PC-3 (cell line): ENCODE measurements around the gene SRSF7. TPM values are rescaled to one million over a fixed set of nuclear protein-coding genes. Genes with fewer than 3 reads are reported as not detected.
A peak's percentile ranks its signal among the peaks of the same experiment; 100 is the strongest.

Experiments used
- ATAC-seq: fragments of 200-7000 bp; cut with Tn5 transposase; 2 replicates; pipeline ENCODE4 v1.9.1; 2020; ENCODE audit warnings: mild to moderate bottlenecking, moderate library complexity
- BruUV-seq: library from RNA; stranded (reverse); fragments of 400-500 nt; replicated peaks from 2 replicates; lab custom pipeline; 2021; lab: Mats Ljungman, UMichigan
- CTCF ChIA-PET: fragments of 300-600 bp; sonication (Branson Sonifier 250); formaldehyde crosslinking; loops from one replicate; lab custom pipeline; 2022; ENCODE audit warnings: antibody characterized with exemption; lab: Charles Lee
- POLR2A ChIA-PET: fragments of 300-600 bp; sonication (Branson Sonifier 250); formaldehyde crosslinking; loops from one replicate; lab custom pipeline; 2022; ENCODE audit warnings: antibody characterized with exemption; ENCODE audit not compliant: unreplicated experiment; lab: Charles Lee
- DNase-seq: peaks from one replicate; pipeline ENCODE4 v3.0.0-alpha.2; 2015
- H2AFZ ChIP-seq: fragments of 300-600 bp; sonication (generic); 2 replicates; pipeline ENCODE4 v1.6.0; 2016; ENCODE audit warnings: antibody characterized with exemption, low read length
- H3F3A ChIP-seq: fragments of 300-600 bp; sonication (generic); one replicate; pipeline ENCODE4 v1.6.0; 2017; ENCODE audit warnings: antibody characterized with exemption, low read length, control low read depth, mild to moderate bottlenecking; ENCODE audit not compliant: unreplicated experiment
- H3K27ac ChIP-seq: fragments of 300-600 bp; sonication (generic); 2 replicates; pipeline ENCODE4 v1.5.1; 2016; ENCODE audit warnings: mild to moderate bottlenecking, low read length
- H3K27me3 ChIP-seq: fragments of 300-600 bp; sonication (generic); 2 replicates; pipeline ENCODE4 v1.6.1; 2016; ENCODE audit warnings: low read length, mixed read lengths
- H3K36me3 ChIP-seq: fragments of 300-600 bp; sonication (generic); 2 replicates; pipeline ENCODE4 v1.6.1; 2016; ENCODE audit warnings: low read depth, mixed run types, low read length, mixed read lengths
- H3K4me1 ChIP-seq: fragments of 300-600 bp; sonication (generic); 2 replicates; pipeline ENCODE4 v1.5.1; 2016; ENCODE audit warnings: low read length; ENCODE audit not compliant: insufficient read depth
- H3K4me2 ChIP-seq: fragments of 300-600 bp; sonication (generic); 2 replicates; pipeline ENCODE4 v1.6.0; 2016; ENCODE audit warnings: low read length
- H3K4me3 ChIP-seq: fragments of 300-600 bp; sonication (generic); 2 replicates; pipeline ENCODE4 v1.5.1; 2016; ENCODE audit warnings: mild to moderate bottlenecking, low read length, mixed read lengths
- H3K79me2 ChIP-seq: fragments of 300-600 bp; sonication (generic); 2 replicates; pipeline ENCODE4 v1.6.1; 2017; ENCODE audit warnings: low read length, mixed read lengths
- H3K9ac ChIP-seq: fragments of 300-600 bp; sonication (generic); 2 replicates; pipeline ENCODE4 v1.6.0; 2016; ENCODE audit warnings: mild to moderate bottlenecking, low read length
- H3K9me2 ChIP-seq: fragments of 300-600 bp; sonication (generic); replicated peaks from 2 replicates; pipeline ENCODE4 v1.6.1; 2016; ENCODE audit warnings: mixed run types, low read length, mixed read lengths
- H3K9me3 ChIP-seq: fragments of 300-600 bp; sonication (generic); 2 replicates; pipeline ENCODE4 v1.6.1; 2016; ENCODE audit warnings: low read length, mixed read lengths
- H4K20me1 ChIP-seq: fragments of 300-600 bp; sonication (generic); 2 replicates; pipeline ENCODE4 v1.6.1; 2016; ENCODE audit warnings: low read length, mixed read lengths
- CTCF ChIP-seq: fragments of 300-600 bp; sonication (generic); conservative IDR thresholded peaks from 2 replicates; pipeline ENCODE4 v1.5.1; 2017; ENCODE audit warnings: antibody characterized with exemption, low read depth, mild to moderate bottlenecking, low read length
- EZH2 ChIP-seq: fragments of 300-600 bp; sonication (generic); IDR thresholded peaks from one replicate; pipeline ENCODE4 v1.6.1; 2017; ENCODE audit warnings: antibody characterized with exemption, mild to moderate bottlenecking, low read length; ENCODE audit not compliant: unreplicated experiment
- EZH2phosphoT487 ChIP-seq: fragments of 300-600 bp; sonication (generic); IDR thresholded peaks from 2 replicates; pipeline ENCODE4 v1.6.1; 2018; ENCODE audit warnings: mild to moderate bottlenecking, antibody characterized with exemption, low read length, borderline replicate concordance
- intact Hi-C: fragments of 100-400 bp; cut with micrococcal nuclease; formaldehyde crosslinking; loops from 2 replicates; pipeline ENCODE4 v1.9.0; 2023
- total RNA-seq: library from RNA; depleted of rRNA; stranded (reverse); fragments of >200 nt; gene quantifications from 2 replicates; pipeline ENCODE4 v1.2.3, GENCODE V29; 2014

The SRSF7 gene
- total RNA-seq, 1 experiment from 2014 or later = 160 TPM

GRCh38 chr2:38783586-38783985, 32.4 kb upstream of the SRSF7 start:
- no peaks in the 10 kb centered on the region for H4K20me1 ChIP-seq
- intact Hi-C loops = loop anchor here (1.0 kb wide), 1 partner anchor 18 kb away; no protein-coding TSS in a partner anchor
- H3F3A ChIP-seq = no peaks in the 10 kb centered on the region
- no peak for ATAC-seq
- CTCF ChIA-PET = no interaction called here
- H3K79me2 ChIP-seq = peaks cover 8% of the 10 kb centered on the region
- no peak overlapping the region for H2AFZ ChIP-seq
- H3K4me3 ChIP-seq = no peak overlapping the region
- H3K4me1 ChIP-seq = peaks cover 7% of the 10 kb centered on the region; the same call in 1 of the 2 replicates
- H3K27me3 ChIP-seq = no peaks in the 10 kb centered on the region
- H3K36me3 ChIP-seq = no peaks in the 10 kb centered on the region
- H3K9ac ChIP-seq = no peak overlapping the region
- POLR2A ChIA-PET = no interaction called here
- no peak overlapping the region for H3K4me2 ChIP-seq
- no peaks in the 10 kb centered on the region for H3K9me2 ChIP-seq
- no peak overlapping the region for H3K27ac ChIP-seq
- DNase-seq = no peak
- no peaks in the 10 kb centered on the region for H3K9me3 ChIP-seq
- no TSS peak for BruUV-seq
- TF ChIP-seq CTCF = no peak
- TF ChIP-seq EZH2phosphoT487 = no peak
- no peak for TF ChIP-seq EZH2

- no peak for ATAC-seq
- TF ChIP-seq CTCF = no peak
- Histone ChIP-seq H3K4me1 (peaks cover 9% of the 10 kb centered on the region; the same call in 1 of the 2 replicates), H3K9me2 (no peaks in the 10 kb centered on the region), H3K79me2 (peaks cover 13% of the 10 kb centered on the region), H3K4me2 (peak overlapping the region; percentile 96), H3F3A (no peaks in the 10 kb centered on the region), H2AFZ (peak overlapping the region; percentile 91), H3K27me3 (no peaks in the 10 kb centered on the region), H3K27ac (no peak overlapping the region), H3K9me3 (no peaks in the 10 kb centered on the region), H3K4me3 (peak overlapping the region; percentile 87), H3K9ac (peak overlapping the region; percentile 88), H3K36me3 (no peaks in the 10 kb centered on the region), H4K20me1 (no peaks in the 10 kb centered on the region)
- intact Hi-C loops = loop anchor here (1.0 to 5.0 kb wide), 2 partner anchors 27 to 36 kb away; partner anchors contain the start of gene SRSF7
- no peak for DNase-seq
- ChIA-PET POLR2A (no interaction called here), CTCF (interaction anchor here (0.5 kb wide), 1 partner anchor 33 kb away, joined by 4 read pairs; no protein-coding TSS in a partner anchor)
- no TSS peak for BruUV-seq
Observed at GRCh38 chr2:38778687-38779082, 27.5 kb upstream of the SRSF7 start.

GRCh38 chr2:38776531-38776930, 25.4 kb upstream of the SRSF7 start:
- no peak overlapping the region for H2AFZ ChIP-seq
- no peaks in the 10 kb centered on the region for H3K9me3 ChIP-seq
- peaks cover 13% of the 10 kb centered on the region for H3K79me2 ChIP-seq
- H3K36me3 ChIP-seq = no peaks in the 10 kb centered on the region
- TF ChIP-seq EZH2phosphoT487 = no peak
- no peak for TF ChIP-seq EZH2
- TF ChIP-seq CTCF = no peak
- H3F3A ChIP-seq = no peaks in the 10 kb centered on the region
- DNase-seq (no peak), ATAC-seq (no peak)
- H3K27me3 ChIP-seq = no peaks in the 10 kb centered on the region
- H3K4me1 ChIP-seq = peaks cover 9% of the 10 kb centered on the region; the same call in 1 of the 2 replicates
- intact Hi-C loops = loop anchor here (5.0 kb wide), 1 partner anchor 34 kb away; no protein-coding TSS in a partner anchor
- POLR2A ChIA-PET = interaction anchor here (0.5 kb wide), 1 partner anchor 25 kb away, joined by 3 read pairs; no protein-coding TSS in a partner anchor
- no peak overlapping the region for H3K27ac ChIP-seq
- H3K9ac ChIP-seq = no peak overlapping the region
- no peak overlapping the region for H3K4me2 ChIP-seq
- H3K4me3 ChIP-seq = no peak overlapping the region
- CTCF ChIA-PET = no interaction called here
- H4K20me1 ChIP-seq = no peaks in the 10 kb centered on the region
- H3K9me2 ChIP-seq = no peaks in the 10 kb centered on the region
- BruUV-seq = no TSS peak
